ENCODE data around the gene TMEM176A. TPM values are rescaled to one million over a fixed set of nuclear protein-coding genes. Genes with fewer than 3 reads are reported as not detected.
"Not testable (repeated sequence)": the region's sequence is repeated elsewhere in the genome, so short reads cannot be mapped to it uniquely, and the experiment has no call there.

Gene TMEM176A
- polyA plus RNA-seq, 4 donors: 91.0 to 130 (median 96.0) TPM

DNA sequence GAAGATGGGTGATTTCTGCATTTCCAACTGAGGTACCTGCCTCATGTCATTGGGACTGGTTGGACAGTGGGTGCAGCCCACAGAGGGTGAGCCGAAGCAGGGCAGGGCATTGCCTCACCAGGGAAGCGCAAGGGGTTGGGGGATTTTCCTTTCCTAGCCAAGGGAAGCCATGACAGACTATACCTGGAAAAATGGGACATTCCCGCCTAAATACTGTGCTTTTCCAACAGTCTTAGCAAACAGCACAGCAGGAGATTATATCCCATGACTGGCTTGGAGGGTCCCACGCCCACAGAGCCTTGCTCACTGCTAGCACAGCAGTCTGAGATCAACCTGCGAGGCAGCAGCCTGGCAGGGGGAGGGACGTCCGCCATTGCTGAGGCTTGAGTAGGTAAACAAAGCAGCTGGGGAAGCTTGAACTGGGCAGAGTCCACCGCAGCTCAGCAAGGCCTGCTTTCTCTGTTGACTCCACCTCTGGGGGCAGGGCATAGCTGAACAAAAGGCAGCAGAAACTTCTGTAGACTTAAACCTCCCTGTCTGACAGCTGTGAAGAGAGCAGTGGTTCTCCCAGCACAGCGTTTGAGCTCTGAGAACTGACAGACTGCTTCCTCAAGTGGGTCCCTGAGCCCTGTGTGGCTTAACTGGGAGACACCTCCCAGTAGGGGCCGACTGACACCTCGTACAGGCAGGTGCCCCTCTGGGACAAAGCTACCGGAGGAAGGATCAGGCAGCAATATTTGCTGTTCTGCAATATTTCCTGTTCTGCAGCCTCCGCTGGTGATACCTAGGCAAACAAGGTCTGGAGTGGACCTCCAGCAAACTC lies 7.3 kb downstream of the TMEM176A start:
- not testable (repeated sequence) for DNase-seq (ENCODE audit: low read depth in 4 of 4, low spot score in 3 of 4)

GRCh38 chr7:150814328-150815001 lies 13.9 kb downstream of the TMEM176A start:
- DNase-seq (ENCODE audit: low read depth in 4 of 4, low spot score in 3 of 4): no peak

GRCh38 chr7:150818971-150819370 lies 18.4 kb downstream of the TMEM176A start:
- DNase-seq (ENCODE audit: low read depth in 4 of 4, low spot score in 3 of 4): no peak

DNA sequence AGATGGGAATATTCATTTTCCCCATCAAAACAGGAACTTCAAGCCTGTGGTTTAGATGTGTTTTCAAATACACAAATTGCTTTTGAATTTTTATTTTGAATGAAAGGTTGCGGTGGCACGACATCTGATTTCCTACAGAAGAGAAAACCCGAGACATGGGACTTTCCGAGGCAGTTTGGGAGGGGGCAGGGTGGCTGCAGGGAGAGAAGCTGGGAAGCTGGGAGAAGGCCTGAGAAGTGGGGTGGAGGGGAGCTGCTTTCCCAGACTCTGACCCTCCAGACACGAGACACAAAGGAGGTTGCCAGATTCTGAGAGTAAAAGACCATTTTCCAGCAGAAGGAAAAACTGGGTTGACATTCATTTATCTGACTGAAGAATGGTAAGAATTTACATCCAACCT lies 19.6 kb downstream of the TMEM176A start:
- no peak for DNase-seq (ENCODE audit: low read depth in 4 of 4, low spot score in 3 of 4)

DNA sequence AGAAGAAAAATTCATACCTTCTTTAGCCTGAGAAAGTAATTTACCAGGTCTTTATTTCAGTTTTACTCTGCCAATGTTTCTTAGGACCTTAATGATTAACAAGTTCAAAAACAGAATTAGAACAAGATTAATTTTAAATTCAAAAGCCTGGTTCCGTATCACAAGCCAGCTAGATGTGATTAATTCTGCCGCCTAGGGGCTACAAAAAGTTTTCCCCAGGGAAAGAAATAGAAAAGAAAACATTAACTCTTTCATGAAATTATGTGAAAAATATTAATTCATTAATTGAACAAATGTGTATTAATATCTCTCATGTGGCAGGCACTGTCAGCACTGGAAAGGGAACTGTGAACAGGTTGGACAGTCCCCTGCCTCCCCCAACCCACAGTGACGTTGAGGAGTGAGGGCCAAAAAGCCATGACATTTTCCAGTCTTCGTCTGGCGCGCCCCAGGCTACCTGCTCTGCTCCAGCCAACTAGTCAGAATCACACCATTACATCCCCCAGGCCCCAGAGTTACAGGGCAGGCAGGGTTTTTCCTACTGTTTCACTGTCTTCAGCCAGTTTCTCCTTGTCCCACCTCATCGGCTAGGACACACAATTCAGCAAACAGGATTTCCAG lies 20.1 kb downstream of the TMEM176A start:
- no peak for DNase-seq (ENCODE audit: low read depth in 4 of 4, low spot score in 3 of 4)

DNA sequence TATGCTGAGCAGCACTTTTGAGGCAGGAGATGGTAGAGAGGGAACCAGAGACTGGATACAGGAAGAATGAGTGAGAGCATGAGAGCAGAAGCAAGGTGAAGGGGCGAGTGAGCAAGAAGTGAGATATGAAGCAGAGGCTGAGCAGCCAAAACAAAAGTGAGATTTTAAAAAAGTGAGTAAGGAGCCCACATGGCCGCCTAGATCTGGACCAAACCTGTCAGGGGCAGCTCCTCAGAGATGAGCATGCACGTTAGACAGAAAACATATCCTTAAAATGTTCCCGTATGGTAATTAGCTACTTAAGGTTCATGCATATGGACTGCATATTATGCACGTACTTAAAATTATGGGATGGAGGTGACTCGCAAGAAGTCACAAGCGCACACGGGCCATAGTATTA lies 22.5 kb downstream of the TMEM176A start:
- no peak for DNase-seq (ENCODE audit: low read depth in 4 of 4, low spot score in 3 of 4)

DNA sequence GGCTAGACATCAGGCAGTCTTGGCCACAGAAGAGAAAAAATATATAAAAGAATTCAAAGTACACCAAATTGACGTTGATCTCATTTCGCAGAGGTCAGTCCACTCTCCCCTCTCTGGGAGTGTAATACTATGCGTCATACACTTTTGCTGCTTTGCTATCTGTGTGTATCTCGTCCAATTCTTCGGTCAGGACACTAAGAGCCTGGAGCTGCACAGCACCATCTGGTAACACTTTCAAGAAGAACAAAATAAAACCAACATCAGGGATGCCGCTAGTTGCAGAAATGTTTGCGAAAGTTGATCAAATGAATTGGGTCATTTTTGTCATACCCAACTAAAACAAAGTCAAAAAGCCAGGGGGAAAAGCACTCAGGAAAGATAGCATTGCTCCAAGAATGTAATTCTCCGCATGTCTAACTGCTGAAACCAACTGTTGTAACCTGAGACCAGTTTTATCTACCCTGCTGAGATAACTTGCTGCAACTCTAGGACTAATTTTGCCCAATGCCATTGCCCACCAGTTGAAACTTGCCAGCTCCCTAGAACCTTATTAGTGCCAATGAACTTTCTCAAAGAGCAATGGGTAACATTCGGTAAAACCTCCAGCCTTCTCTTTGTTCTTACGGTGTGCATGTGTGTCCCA lies 23.0 kb downstream of the TMEM176A start:
- no peak for DNase-seq (ENCODE audit: low read depth in 4 of 4, low spot score in 3 of 4)

- DNase-seq (ENCODE audit: low read depth in 4 of 4, low spot score in 3 of 4): no peak
Observed at GRCh38 chr7:150824379-150825177, 24.0 kb downstream of the TMEM176A start.

GRCh38 chr7:150826061-150826849 lies 25.7 kb downstream of the TMEM176A start:
- DNase-seq (ENCODE audit: low read depth in 4 of 4, low spot score in 3 of 4): no peak

GRCh38 chr7:150828384-150828783 lies 27.8 kb downstream of the TMEM176A start:
- no peak for DNase-seq (ENCODE audit: low read depth in 4 of 4, low spot score in 3 of 4)

GRCh38 chr7:150829426-150829825 lies 28.9 kb downstream of the TMEM176A start:
- DNase-seq (ENCODE audit: low read depth in 4 of 4, low spot score in 3 of 4): no peak

DNA sequence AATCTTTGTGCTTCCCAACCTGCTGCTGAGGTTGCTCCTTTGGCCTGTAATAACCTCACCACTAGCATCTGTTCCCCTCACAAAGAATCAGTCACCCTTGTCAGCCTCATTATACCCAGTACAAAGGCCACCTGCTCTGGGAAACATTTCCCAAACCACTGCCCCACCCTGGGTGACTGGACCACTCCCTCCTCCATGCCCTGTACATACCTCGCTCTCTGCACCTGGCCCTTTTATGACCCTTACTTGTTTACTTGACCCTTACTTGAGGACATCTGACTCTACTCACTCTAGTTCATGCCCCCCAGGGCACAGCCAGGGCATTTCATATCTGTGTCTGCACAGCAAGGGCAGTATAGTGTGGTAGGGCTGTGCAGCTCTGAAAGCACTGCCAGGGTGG lies 30.4 kb downstream of the TMEM176A start:
- DNase-seq (ENCODE audit: low read depth in 4 of 4, low spot score in 3 of 4): no peak

- no peak for DNase-seq (ENCODE audit: low read depth in 4 of 4, low spot score in 3 of 4)
Observed at GRCh38 chr7:150831851-150832250, 31.3 kb downstream of the TMEM176A start.

DNA sequence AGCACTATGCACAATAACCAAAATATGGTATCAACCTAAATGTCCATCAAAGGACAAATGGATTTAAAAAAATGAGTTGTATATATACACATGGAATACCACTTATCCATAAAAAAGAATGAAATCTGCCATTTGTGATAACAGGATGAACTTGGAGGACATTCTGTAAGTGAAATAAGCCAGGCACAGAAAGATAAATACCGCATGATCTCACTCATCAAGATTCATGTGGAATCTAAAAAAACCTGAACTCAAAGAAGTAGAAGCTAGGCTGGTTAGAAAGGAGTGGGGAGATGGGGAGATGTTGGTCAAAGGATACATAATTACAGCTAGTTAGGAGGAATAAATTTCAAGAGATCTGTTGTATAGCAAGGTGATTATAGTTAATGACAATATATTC lies 34.5 kb downstream of the TMEM176A start:
- DNase-seq (ENCODE audit: low read depth in 4 of 4, low spot score in 3 of 4): no peak

GRCh38 chr7:150835702-150836280 lies 35.2 kb downstream of the TMEM176A start:
- no peak for DNase-seq (ENCODE audit: low read depth in 4 of 4, low spot score in 3 of 4)

DNA sequence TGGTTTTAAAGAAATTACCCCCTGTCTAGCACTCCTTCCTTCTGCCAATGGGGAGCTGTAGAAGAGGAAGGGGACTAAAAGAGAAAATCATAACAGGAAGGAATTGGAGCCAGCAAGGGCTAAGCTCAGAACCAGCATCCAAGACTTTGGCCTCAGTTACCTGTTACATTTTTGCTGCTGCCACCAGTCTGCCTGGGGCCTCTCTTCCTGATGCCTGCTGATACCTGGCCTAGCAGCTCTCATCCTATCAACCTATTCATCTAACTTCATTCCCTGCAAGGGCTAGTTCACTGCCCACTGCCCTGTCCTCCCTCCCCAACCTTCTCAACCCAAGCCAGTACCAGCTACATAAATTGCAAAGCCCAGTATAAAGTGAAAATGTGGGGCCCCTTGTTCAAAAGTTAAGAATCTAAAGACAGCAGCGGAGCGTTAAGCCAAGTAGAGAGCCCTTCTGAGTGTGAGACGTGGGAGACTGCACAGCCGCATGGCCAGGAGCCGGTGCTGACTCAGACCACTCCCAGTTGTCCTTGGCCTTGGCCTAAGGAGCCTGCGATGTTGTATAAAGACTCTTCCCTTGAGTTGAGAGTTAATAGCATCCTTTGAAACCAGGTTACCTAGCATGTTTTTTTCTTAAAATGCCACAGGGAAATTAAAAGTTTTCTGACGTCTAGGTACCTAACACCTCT lies 38.5 kb downstream of the TMEM176A start:
- DNase-seq (ENCODE audit: low read depth in 4 of 4, low spot score in 3 of 4): no peak

DNA sequence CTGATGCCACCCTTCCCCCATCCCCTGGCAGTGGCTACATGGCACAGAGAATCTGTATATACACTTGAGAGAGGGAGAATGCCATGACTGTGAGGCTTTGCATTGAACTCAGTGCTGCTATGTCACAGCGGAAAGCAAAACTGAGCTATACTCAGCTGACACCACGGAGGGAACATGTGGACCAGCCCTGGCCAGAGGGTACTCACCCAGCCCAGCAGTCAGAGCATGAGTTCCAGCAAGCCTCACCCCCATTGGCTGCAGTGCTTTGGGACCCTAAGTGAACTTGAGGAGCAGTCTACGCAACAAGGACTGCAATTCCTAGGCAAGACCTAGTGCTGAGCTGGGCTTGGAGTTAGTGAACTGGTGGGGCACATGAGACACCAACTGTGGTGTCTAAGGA lies 41.4 kb downstream of the TMEM176A start:
- DNase-seq (ENCODE audit: low read depth in 4 of 4, low spot score in 3 of 4): no peak

DNA sequence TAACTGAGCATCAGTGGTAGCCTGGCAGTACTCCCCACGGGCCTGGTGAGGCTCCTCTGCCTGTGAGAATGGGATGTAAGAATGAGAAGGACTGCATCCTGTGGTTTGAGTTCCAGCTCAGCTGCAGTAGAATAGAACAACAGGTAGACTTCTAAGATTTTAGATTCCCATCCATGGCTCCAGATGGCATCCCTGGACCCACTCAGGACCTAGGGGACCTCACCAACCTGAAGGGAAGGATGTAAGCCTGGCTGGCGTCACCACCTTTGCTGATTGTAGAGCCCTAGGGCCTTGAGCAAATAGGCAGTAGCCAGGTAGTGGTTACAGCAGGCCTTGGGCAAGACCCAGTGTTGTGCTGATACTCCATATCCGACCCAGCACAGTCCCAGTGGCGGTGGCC lies 42.1 kb downstream of the TMEM176A start:
- DNase-seq (ENCODE audit: low read depth in 4 of 4, low spot score in 3 of 4): no peak

DNA sequence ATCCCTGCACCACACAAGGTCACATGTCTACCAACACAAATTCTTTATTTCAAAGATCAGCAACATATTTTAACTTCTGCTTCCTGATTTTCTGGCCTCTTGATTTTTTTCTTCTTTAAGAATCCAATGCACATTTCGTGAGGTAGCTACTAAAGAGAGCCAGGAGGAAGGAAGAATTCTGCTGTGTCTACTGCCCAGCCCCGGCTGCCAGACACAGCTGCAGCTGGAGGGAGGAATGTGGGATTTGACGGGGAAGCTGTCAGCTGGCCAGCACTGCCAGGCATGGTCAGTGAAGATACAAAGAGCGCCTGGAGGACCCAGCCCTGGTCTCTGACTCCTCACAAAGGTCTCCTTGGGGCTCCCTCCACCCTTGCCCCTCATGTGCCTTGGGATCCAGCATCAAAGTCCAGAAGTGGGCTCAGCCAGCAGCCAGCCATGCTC lies 44.9 kb downstream of the TMEM176A start:
- DNase-seq (ENCODE audit: low read depth in 4 of 4, low spot score in 3 of 4): no peak

Data from right renal pelvis (tissue), 4 donors.